HG02852 (cell line): Measurements from ENCODE around the gene LOXL3.

Experiments
- ATAC-seq: cut with Tn5 transposase; IDR thresholded peaks from one replicate; pipeline ENCODE4 v1.9.1; 2021; ENCODE audit warnings: mild to moderate bottlenecking, moderate library complexity; ENCODE audit not compliant: unreplicated experiment

LOXL3 gene

DNA sequence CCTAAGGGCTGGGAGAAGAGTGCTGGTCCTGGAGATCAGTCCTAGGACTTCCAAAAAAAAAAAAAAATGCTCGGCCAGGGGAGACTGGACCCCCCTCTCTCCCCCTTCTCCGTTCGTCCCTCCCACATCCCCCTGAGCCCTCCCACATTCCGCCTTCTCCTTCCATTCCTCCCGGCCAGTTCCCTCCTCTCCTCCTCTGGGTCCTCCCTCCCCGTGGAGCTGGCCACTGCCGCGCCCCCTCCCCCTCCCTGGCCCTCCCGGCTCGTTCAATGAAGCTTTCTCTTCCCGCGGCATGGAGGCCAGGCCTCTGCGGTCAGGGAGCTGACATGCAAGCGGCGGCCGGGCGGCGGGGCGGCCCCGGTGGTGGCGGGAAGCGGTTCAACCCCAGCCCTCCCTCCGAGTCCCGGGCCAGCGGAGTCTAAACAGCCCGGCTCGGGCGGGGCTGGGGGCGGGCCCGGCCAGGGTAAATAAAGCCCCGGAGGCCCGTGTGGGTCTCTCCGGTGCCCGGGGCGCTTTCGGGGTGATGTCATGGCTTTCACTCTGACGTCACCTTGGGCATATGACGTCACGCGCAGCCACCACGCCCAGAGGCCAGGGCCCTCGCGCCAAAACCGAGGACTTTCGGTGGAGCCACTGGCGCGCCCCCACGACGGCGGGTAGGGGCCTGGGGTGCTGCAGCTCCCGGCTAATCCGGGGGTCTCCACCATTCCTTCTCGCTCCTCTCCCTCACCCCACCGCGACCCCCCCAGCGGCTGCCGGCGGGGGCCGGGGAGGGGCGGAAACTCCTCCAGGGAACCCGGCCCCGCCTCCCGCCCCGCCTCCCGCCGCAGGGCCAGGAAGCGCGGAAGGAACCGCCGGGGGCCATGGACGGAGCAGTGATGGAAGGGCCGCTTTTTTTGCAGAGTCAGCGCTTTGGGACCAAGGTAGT is at the start of gene LOXL3, which contains the start of gene DOK1:
LOXL3 (minus strand) TSS at position 51 of the 928 bp plus-strand sequence. CDS start 1,308 bp downstream, outside the sequence.
DOK1 (plus strand) TSS at position 829 of the 928 bp plus-strand sequence; CDS start at position 864, 35 bp downstream.
- peak; percentile 54 for ATAC-seq

- no peak for ATAC-seq
Measured at GRCh38 chr2:74602586-74603281, 49.0 kb upstream of the LOXL3 start.

DNA sequence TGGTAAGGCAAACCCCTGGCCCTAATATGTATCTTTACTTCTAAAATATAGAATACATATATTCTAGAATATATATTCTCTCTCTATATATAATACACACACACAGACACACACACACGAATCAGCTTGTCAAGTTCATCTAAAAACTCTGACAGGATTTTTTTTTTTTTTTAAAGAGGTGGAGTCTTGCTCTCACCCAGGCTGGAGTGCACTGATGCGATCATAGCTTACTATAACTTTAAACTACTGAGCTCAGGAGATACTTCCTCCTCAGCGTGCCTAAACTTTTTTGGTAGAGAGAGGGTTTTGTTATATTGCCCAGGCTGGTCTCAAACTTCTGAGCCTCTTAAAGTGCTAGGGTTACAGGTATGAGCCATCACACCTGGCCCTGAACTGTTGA is 45.9 kb upstream of the LOXL3 start:
- ATAC-seq = no peak

GRCh38 chr2:74597410-74597809 is 43.7 kb upstream of the LOXL3 start:
- ATAC-seq = no peak

GRCh38 chr2:74596584-74596983 is 42.8 kb upstream of the LOXL3 start:
- no peak for ATAC-seq

GRCh38 chr2:74593826-74594772 is 40.4 kb upstream of the LOXL3 start:
- no peak for ATAC-seq

- no peak for ATAC-seq
Measured at GRCh38 chr2:74588664-74589063, 34.9 kb upstream of the LOXL3 start.

- peak; percentile 49 for ATAC-seq
Measured at GRCh38 chr2:74587664-74588277, 34.0 kb upstream of the LOXL3 start.

GRCh38 chr2:74585406-74586185 is 31.9 kb upstream of the LOXL3 start:
- no peak for ATAC-seq

- peak; percentile 62 for ATAC-seq
Measured at GRCh38 chr2:74584088-74584645, 30.4 kb upstream of the LOXL3 start.

DNA sequence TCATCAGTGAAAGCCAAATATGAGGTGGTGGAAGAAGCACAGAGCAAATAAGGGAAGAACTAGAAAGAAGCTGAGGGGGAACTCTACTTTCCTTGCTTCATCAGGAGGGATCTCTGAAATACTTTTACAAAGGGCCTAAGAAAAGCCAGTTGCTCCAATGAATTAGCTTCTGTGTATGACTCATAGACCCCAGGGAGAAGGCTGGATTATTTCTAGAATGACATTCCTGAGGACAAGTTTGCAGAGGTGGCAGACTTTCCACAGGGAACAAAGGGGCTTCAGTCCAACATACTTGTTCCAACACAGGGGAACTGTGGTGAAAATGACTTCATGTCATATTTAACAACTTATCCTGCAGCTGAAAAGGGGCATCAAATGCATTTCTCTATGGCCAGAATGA is 29.8 kb upstream of the LOXL3 start:
- ATAC-seq = no peak

- no peak for ATAC-seq
Measured at GRCh38 chr2:74582184-74582583, 28.4 kb upstream of the LOXL3 start.

DNA sequence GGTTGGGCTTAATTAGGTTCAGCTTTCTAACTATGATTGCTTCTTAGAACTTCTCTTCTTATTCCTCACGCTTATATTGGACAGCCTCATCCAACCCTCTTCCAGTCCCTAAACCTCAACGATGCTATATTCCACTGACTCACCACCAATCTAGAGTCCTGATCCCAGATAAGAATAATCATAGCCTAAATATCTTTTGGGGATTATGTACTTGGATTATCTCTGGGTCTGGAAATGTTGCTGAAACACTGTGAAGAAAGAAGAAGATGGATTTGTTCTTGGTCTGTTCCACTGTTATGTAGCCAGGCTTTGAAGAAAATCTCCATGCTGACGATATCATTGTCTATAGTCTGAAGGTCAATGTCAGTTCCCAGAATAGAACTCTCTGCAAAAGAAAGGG is 27.7 kb upstream of the LOXL3 start:
- ATAC-seq = no peak

DNA sequence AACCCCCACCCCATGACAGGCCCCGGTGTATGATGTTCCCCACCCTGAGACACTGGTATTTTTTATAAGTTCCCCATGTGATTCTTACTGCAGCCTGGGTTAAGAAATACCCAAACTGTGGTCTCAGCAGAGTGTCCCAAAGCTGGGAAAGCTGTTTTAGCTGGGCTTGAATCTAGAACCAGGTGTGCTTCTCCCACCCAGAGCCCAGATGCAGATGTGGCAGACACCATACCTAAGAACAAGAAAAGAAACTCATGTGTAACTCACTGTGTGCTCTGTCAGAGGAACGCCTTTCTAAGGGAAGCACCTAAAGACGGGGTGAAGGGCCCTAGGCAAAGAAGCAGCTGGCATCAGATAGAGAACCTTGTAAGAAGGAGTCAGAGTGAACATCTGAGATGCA is 24.7 kb upstream of the LOXL3 start:
- peak; percentile 60 for ATAC-seq

GRCh38 chr2:74577448-74577847 is 23.7 kb upstream of the LOXL3 start:
- peak; percentile 31 for ATAC-seq

GRCh38 chr2:74576863-74577229 is 23.1 kb upstream of the LOXL3 start:
- ATAC-seq = no peak

GRCh38 chr2:74576211-74576862 is 22.6 kb upstream of the LOXL3 start:
- ATAC-seq = no peak

- no peak for ATAC-seq
Measured at GRCh38 chr2:74575320-74575719, 21.6 kb upstream of the LOXL3 start.
